DMS53 (cell line): ENCODE data around the gene CANX.
A peak's percentile ranks its signal among the peaks of the same experiment; 100 is the strongest.
"Not testable (repeated sequence)": the region's sequence is repeated elsewhere in the genome, so short reads cannot be mapped to it uniquely, and the experiment has no call there.

ENCODE experiments used
- DNase-seq: peaks from one replicate; lab custom pipeline; 2025; lab: John Stamatoyannopoulos, UW

CANX gene

GRCh38 chr5:179698935-179699615 lies at the start of gene CANX:
TSS of gene CANX (plus strand) at chr5:179698967. CDS start at chr5:179705682, 6,715 bp downstream.
- DNase-seq, result peak; percentile 76

GRCh38 chr5:179649166-179649703 lies 49.5 kb upstream of the CANX start:
- DNase-seq, result not testable (repeated sequence)

GRCh38 chr5:179650245-179650644 lies 48.5 kb upstream of the CANX start:
- not testable (repeated sequence) for DNase-seq

GRCh38 chr5:179653135-179653534 lies 45.6 kb upstream of the CANX start:
- not testable (repeated sequence) for DNase-seq

- DNase-seq, result not testable (repeated sequence)
These were observed 41.2 kb upstream of the CANX start for GRCh38 chr5:179657302-179658178.

GRCh38 chr5:179658179-179658856 lies 40.4 kb upstream of the CANX start:
- peak; percentile 55 for DNase-seq

GRCh38 chr5:179661647-179662046 lies 37.1 kb upstream of the CANX start:
- DNase-seq, result not testable (repeated sequence)

- peak; percentile 69 for DNase-seq
These were observed 30.4 kb upstream of the CANX start for GRCh38 chr5:179668391-179668790.

GRCh38 chr5:179678223-179679013 lies 20.3 kb upstream of the CANX start:
- peak; percentile 99 for DNase-seq

- peak; percentile 98 for DNase-seq
These were observed 19.6 kb upstream of the CANX start for GRCh38 chr5:179679014-179679674.

- peak; percentile 46 for DNase-seq
These were observed 18.6 kb upstream of the CANX start for GRCh38 chr5:179680014-179680779.

- no peak for DNase-seq
These were observed 17.9 kb upstream of the CANX start, which contains the start of gene CBY3 for GRCh38 chr5:179680780-179681401. TSS of gene CBY3 (minus strand) at chr5:179681034. CDS start at chr5:179680918, 116 bp downstream.

GRCh38 chr5:179689212-179689611 lies 9.6 kb upstream of the CANX start:
- not testable (repeated sequence) for DNase-seq

GRCh38 chr5:179694561-179694960 lies 4.2 kb upstream of the CANX start:
- no peak for DNase-seq

GRCh38 chr5:179696603-179697002 lies 2.2 kb upstream of the CANX start:
- peak; percentile 44 for DNase-seq

GRCh38 chr5:179697108-179697507 lies 1.7 kb upstream of the CANX start:
- DNase-seq, result no peak

- DNase-seq, result not testable (repeated sequence)
These were observed 1.2 kb upstream of the CANX start for GRCh38 chr5:179697543-179697942.

GRCh38 chr5:179697993-179698934 lies 503 bp upstream of the CANX start:
- DNase-seq, result peak; percentile 100
